Vagina (tissue), 2 donors: Measurements from ENCODE around the gene P3H2.

Experiments used
- CTCF ChIP-seq, 3 experiments: fragments of 450-650 bp in 2 of 3; fragments of 200-600 bp in 1 of 3; sonication (generic) in 1 of 3; IDR thresholded peaks; one replicate each; pipeline ENCODE4 v1.5.1; 2017 to 2019; ENCODE audit warnings: antibody characterized with exemption in 3 of 3, mild to moderate bottlenecking in 2 of 3, moderate library complexity in 2 of 3
- POLR2A ChIP-seq, 2 donors: fragments of 450-650 bp; IDR thresholded peaks; one replicate each; pipeline ENCODE4 v1.6.1; 2017; ENCODE audit warnings: antibody characterized with exemption in 2 of 2, mild to moderate bottlenecking in 2 of 2, moderate library complexity in 2 of 2
- POLR2AphosphoS5 ChIP-seq, 2 donors: sonication (generic); formaldehyde crosslinking; IDR thresholded peaks; one replicate each; pipeline ENCODE4 v1.9.0; 2017; ENCODE audit warnings: antibody characterized with exemption in 2 of 2, mild to moderate bottlenecking in 2 of 2, low read depth in 1 of 2; ENCODE audit not compliant: insufficient read depth in 1 of 2

GRCh38 chr3:190064659-190065058 lies 56.0 kb downstream of the P3H2 start:
- no peak for TF ChIP-seq CTCF (IDR thresholded peaks at IDR 0.05)
- no peak for TF ChIP-seq POLR2AphosphoS5 (IDR thresholded peaks at IDR 0.05; ENCODE audit: insufficient read depth in 1 of 2, low read depth in 1 of 2)
- no peak for TF ChIP-seq POLR2A (IDR thresholded peaks at IDR 0.05)
